GM18909 (cell line): ENCODE data around the gene SH3GL3.

Experiments
- ATAC-seq: cut with Tn5 transposase; IDR thresholded peaks from one replicate; pipeline ENCODE4 v1.9.1; 2021; ENCODE audit warnings: mild to moderate bottlenecking; ENCODE audit not compliant: unreplicated experiment, poor library complexity

The SH3GL3 gene

GRCh38 chr15:83605111-83605945, 158.2 kb downstream of the SH3GL3 start:
- no peak for ATAC-seq

GRCh38 chr15:83610132-83610531, 163.0 kb downstream of the SH3GL3 start:
- no peak for ATAC-seq

GRCh38 chr15:83610901-83611685, 164.0 kb downstream of the SH3GL3 start:
- no peak for ATAC-seq

GRCh38 chr15:83612226-83612625, 165.1 kb downstream of the SH3GL3 start:
- ATAC-seq: no peak

GRCh38 chr15:83612898-83613635, 165.9 kb downstream of the SH3GL3 start:
- no peak for ATAC-seq

- no peak for ATAC-seq
Measured at GRCh38 chr15:83613714-83614113, 166.6 kb downstream of the SH3GL3 start.

GRCh38 chr15:83616840-83617239, 169.7 kb downstream of the SH3GL3 start:
- no peak for ATAC-seq

- ATAC-seq: no peak
Measured at GRCh38 chr15:83626171-83626802, 179.1 kb downstream of the SH3GL3 start.

GRCh38 chr15:83631534-83631933, 184.4 kb downstream of the SH3GL3 start:
- ATAC-seq: no peak

- no peak for ATAC-seq
Measured at GRCh38 chr15:83643201-83643600, 196.1 kb downstream of the SH3GL3 start.

- ATAC-seq: no peak
Measured at GRCh38 chr15:83644439-83644838, 197.3 kb downstream of the SH3GL3 start.

- ATAC-seq: no peak
Measured at GRCh38 chr15:83650831-83651230, 203.7 kb downstream of the SH3GL3 start.

GRCh38 chr15:83651541-83651940, 204.4 kb downstream of the SH3GL3 start:
- ATAC-seq: no peak

GRCh38 chr15:83652626-83653204, 205.6 kb downstream of the SH3GL3 start:
- no peak for ATAC-seq

GRCh38 chr15:83653288-83653638, 206.1 kb downstream of the SH3GL3 start:
- no peak for ATAC-seq

GRCh38 chr15:83653639-83654378, 206.7 kb downstream of the SH3GL3 start, which contains the start of gene ADAMTSL3:
Gene ADAMTSL3 (plus strand): TSS chr15:83654123. CDS start chr15:83655762, 1,639 bp downstream.
- ATAC-seq: no peak

- ATAC-seq: no peak
Measured at GRCh38 chr15:83654379-83655236, 207.5 kb downstream of the SH3GL3 start.

GRCh38 chr15:83655237-83655616, 208.1 kb downstream of the SH3GL3 start:
- ATAC-seq: no peak
